Measurements from ENCODE around the gene ZNF385B.

DNA sequence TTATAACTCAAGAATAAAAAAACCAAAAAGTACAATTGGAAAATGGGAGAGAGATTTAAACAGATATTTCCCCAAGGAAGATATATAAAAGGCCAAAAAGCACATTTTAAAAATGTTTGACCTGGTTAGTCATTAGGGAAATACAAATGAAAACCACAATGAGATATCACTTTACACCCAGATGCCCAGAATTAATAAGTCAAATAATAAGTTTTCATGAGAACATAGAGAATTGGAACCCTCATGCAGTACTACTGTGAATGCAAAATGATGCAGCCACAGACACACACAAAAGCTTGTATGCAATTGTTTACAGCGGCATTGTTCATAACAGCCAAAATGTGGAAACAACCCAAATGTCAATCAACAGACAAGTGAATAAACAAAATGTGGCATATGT is 165.9 kb downstream of the ZNF385B start:
- TF ChIP-seq NR3C1 (CRISPR knock-in tag; IDR thresholded peaks at IDR 0.05) (no peak), SPI1 (IDR thresholded peaks at IDR 0.05; ENCODE audit: borderline replicate concordance, low read depth, low read length) (no peak), ZNF589 (CRISPR knock-in tag; IDR thresholded peaks at IDR 0.05; ENCODE audit: low read depth) (no peak), POLR2AphosphoS5 (IDR thresholded peaks at IDR 0.05; ENCODE audit: control insufficient read depth, insufficient read depth, low read depth, low read length) (no peak), SREBF2 (CRISPR knock-in tag; IDR thresholded peaks at IDR 0.05) (no peak)
